GM23248 (cell line): ENCODE measurements around the gene EEA1. TPM values are rescaled to one million over a fixed set of nuclear protein-coding genes. Genes with fewer than 3 reads are reported as not detected.

Experiments
- DNase-seq: peaks from one replicate; pipeline ENCODE4 v3.0.0-alpha.2; 2015
- H2AFZ ChIP-seq: fragments of 200-600 bp; sonication (generic); 2 replicates; pipeline ENCODE4 v1.6.1; 2016; ENCODE audit warnings: antibody characterized with exemption
- H3F3A ChIP-seq: fragments of 200-600 bp; sonication (generic); 2 replicates; pipeline ENCODE4 v1.6.1; 2016; ENCODE audit warnings: mild to moderate bottlenecking, antibody characterized with exemption, mixed run types; ENCODE audit not compliant: insufficient read depth
- H3K27ac ChIP-seq: fragments of 200-600 bp; sonication (generic); 2 replicates; pipeline ENCODE4 v1.5.1; 2016; ENCODE audit warnings: mild to moderate bottlenecking
- H3K27me3 ChIP-seq: fragments of 200-600 bp; sonication (generic); replicated peaks from 2 replicates; pipeline ENCODE4 v1.6.1; 2016; ENCODE audit warnings: mild to moderate bottlenecking; ENCODE audit not compliant: insufficient read depth
- H3K36me3 ChIP-seq: fragments of 200-600 bp; sonication (generic); 2 replicates; pipeline ENCODE4 v1.6.1; 2016; ENCODE audit warnings: low read depth, mild to moderate bottlenecking
- H3K4me1 ChIP-seq: fragments of 200-600 bp; sonication (generic); 2 replicates; pipeline ENCODE4 v1.6.1; 2016; ENCODE audit warnings: mild to moderate bottlenecking; ENCODE audit not compliant: insufficient read depth
- H3K4me2 ChIP-seq: fragments of 200-600 bp; sonication (generic); one replicate; pipeline ENCODE4 v1.6.1; 2016; ENCODE audit warnings: mild to moderate bottlenecking; ENCODE audit not compliant: unreplicated experiment
- H3K4me3 ChIP-seq: fragments of 200-600 bp; sonication (generic); 2 replicates; pipeline ENCODE4 v1.5.1; 2016; ENCODE audit warnings: mild to moderate bottlenecking
- H3K79me2 ChIP-seq: fragments of 200-600 bp; sonication (generic); 2 replicates; pipeline ENCODE4 v1.6.1; 2016; ENCODE audit warnings: mild to moderate bottlenecking; ENCODE audit not compliant: insufficient read depth
- H3K9ac ChIP-seq: fragments of 200-600 bp; sonication (generic); 2 replicates; pipeline ENCODE4 v1.6.1; 2016; ENCODE audit warnings: mild to moderate bottlenecking
- H3K9me2 ChIP-seq: fragments of 200-600 bp; sonication (generic); 2 replicates; pipeline ENCODE4 v1.6.1; 2016; ENCODE audit warnings: mixed run types, mild to moderate bottlenecking, moderate library complexity; ENCODE audit not compliant: insufficient read depth
- H3K9me3 ChIP-seq: fragments of 200-600 bp; sonication (generic); one replicate; pipeline ENCODE4 v1.6.1; 2017; ENCODE audit warnings: low read depth
- H4K20me1 ChIP-seq: fragments of 200-600 bp; sonication (generic); 2 replicates; pipeline ENCODE4 v1.6.0; 2016; ENCODE audit not compliant: insufficient read depth
- EZH2 ChIP-seq: fragments of 200-600 bp; sonication (generic); IDR thresholded peaks from 2 replicates; pipeline ENCODE4 v1.6.1; 2018; ENCODE audit warnings: antibody characterized with exemption, mild to moderate bottlenecking; ENCODE audit not compliant: insufficient read depth, poor library complexity, severe bottlenecking
- EZH2phosphoT487 ChIP-seq: fragments of 200-600 bp; sonication (generic); IDR thresholded peaks from 2 replicates; pipeline ENCODE4 v1.6.1; 2018; ENCODE audit warnings: antibody characterized with exemption, moderate library complexity, mild to moderate bottlenecking, low read depth; ENCODE audit not compliant: insufficient read depth
- WGBS, 2 experiments: methylation state at CpG; one replicate each; pipeline ENCODE4 v1.1.6; 2015 to 2017; ENCODE audit warnings: low lambda C conversion rate in 2 of 2, low coverage in 1 of 2; ENCODE audit errors: missing lambda C conversion rate in 2 of 2; 5-methylcytosine and 5-hydroxymethylcytosine counted together
- in situ Hi-C: fragments of 300-500 bp; cut with MboI; formaldehyde crosslinking; loops from 2 replicates; pipeline ENCODE4 v1.15.0; 2020
- polyA plus RNA-seq: library from polyadenylated mRNA; unstranded; fragments of >200 nt; fragmentation: Nextera tagmentation; extraction: Ambion mirVana; gene quantifications from 2 replicates; pipeline ENCODE4 v1.2.1, GENCODE V29; 2016
- total RNA-seq: library from RNA; depleted of rRNA; stranded (reverse); fragments of >200 nt; shearing (Covaris generic); gene quantifications from 2 replicates; pipeline ENCODE4 v1.2.3, GENCODE V29; 2014; rRNA removed

EEA1 gene
- total RNA-seq (16.9 and 17.8 TPM in 2 replicates), polyA plus RNA-seq (55.7 and 56.4 TPM in 2 replicates)

GRCh38 chr12:92928962-92929915 is at the start of gene EEA1:
EEA1 (minus strand) TSS chr12:92929295; CDS start chr12:92929066, 229 bp downstream.
- Histone ChIP-seq H3K27me3 (no peaks in the 10 kb centered on the region), H3K9me2 (no peaks in the 10 kb centered on the region), H3K4me3 (peak within 1 kb of the TSS; percentile 83), H3K9me3 (no peaks in the 10 kb centered on the region), H3K4me1 (peaks cover 27% of the 10 kb centered on the region), H3F3A (peaks cover 42% of the 10 kb centered on the region), H3K79me2 (peaks cover 41% of the 10 kb centered on the region), H3K4me2 (peak within 1 kb of the TSS; percentile 100), H3K27ac (peak within 1 kb of the TSS; percentile 89), H2AFZ (peak within 1 kb of the TSS; percentile 84), H3K36me3 (no peaks in the 10 kb centered on the region), H3K9ac (peak within 1 kb of the TSS; percentile 95), H4K20me1 (peaks cover 4% of the 10 kb centered on the region; the same call in 1 of the 2 replicates)
- WGBS, 2 experiments, result 0 to 1% methylated on average over 62 to 95 of the region's 98 CpGs
- peak; percentile 99 for DNase-seq
- TF ChIP-seq EZH2phosphoT487 (no peak), EZH2 (no peak)
- in situ Hi-C loops, result no loop called here

DNA sequence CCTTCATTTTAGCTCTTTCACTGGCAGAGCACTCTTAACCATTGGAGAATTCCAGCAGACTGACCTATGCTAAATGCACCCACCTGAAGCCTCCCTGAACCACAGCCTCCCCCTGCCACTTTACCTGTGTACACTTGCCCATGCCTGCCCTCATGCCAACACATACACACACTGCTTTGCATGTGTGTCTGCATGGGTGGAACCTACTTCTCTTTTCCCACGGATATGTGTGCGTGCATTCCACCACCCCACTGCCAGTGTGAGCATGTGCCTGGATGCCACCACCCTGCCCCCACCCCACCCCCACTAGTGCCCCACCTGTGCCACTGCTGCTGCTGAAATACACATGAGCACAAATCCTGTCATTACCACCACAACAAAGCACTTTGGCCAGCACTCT is 49.5 kb upstream of the EEA1 start:
- Histone ChIP-seq H3K9me3 (no peaks in the 10 kb centered on the region), H3F3A (peaks cover 7% of the 10 kb centered on the region; the same call in 1 of the 2 replicates), H2AFZ (no peak overlapping the region), H3K4me1 (peaks cover 5% of the 10 kb centered on the region; the same call in 1 of the 2 replicates), H3K36me3 (no peaks in the 10 kb centered on the region), H3K4me3 (no peak overlapping the region), H3K27me3 (no peaks in the 10 kb centered on the region), H3K9ac (no peak overlapping the region), H4K20me1 (no peaks in the 10 kb centered on the region), H3K27ac (no peak overlapping the region), H3K9me2 (no peaks in the 10 kb centered on the region), H3K79me2 (no peaks in the 10 kb centered on the region), H3K4me2 (no peak overlapping the region)
- no peak for DNase-seq
- in situ Hi-C loops, result loop anchor here (25.0 kb wide), 1 partner anchor 1134 kb away; no protein-coding TSS in a partner anchor
- TF ChIP-seq EZH2phosphoT487 (no peak), EZH2 (no peak)
- 58 to 66% methylated on average over 2 of the region's 2 CpGs for WGBS, 2 experiments

GRCh38 chr12:92977326-92977725 is 48.2 kb upstream of the EEA1 start:
- TF ChIP-seq EZH2phosphoT487 (no peak), EZH2 (no peak)
- Histone ChIP-seq H3K4me2 (no peak overlapping the region), H3K9me3 (no peaks in the 10 kb centered on the region), H3K36me3 (no peaks in the 10 kb centered on the region), H2AFZ (no peak overlapping the region), H3K27me3 (no peaks in the 10 kb centered on the region), H3F3A (peaks cover 15% of the 10 kb centered on the region), H4K20me1 (no peaks in the 10 kb centered on the region), H3K4me3 (no peak overlapping the region), H3K27ac (no peak overlapping the region), H3K9me2 (no peaks in the 10 kb centered on the region), H3K79me2 (no peaks in the 10 kb centered on the region), H3K4me1 (peaks cover 12% of the 10 kb centered on the region), H3K9ac (no peak overlapping the region)
- in situ Hi-C loops, result loop anchor here (25.0 kb wide), 1 partner anchor 1135 kb away; no protein-coding TSS in a partner anchor
- 88 to 91% methylated on average over 5 of the region's 5 CpGs for WGBS, 2 experiments
- DNase-seq, result no peak

GRCh38 chr12:92974759-92975158 is 45.7 kb upstream of the EEA1 start:
- no peak overlapping the region for H2AFZ ChIP-seq
- H3K9ac ChIP-seq, result no peak overlapping the region
- no peak overlapping the region for H3K4me3 ChIP-seq
- H3K27me3 ChIP-seq, result no peaks in the 10 kb centered on the region
- no peaks in the 10 kb centered on the region for H3K79me2 ChIP-seq
- no peak overlapping the region for H3K27ac ChIP-seq
- in situ Hi-C loops, result loop anchor here (25.0 kb wide), 1 partner anchor 1138 kb away; no protein-coding TSS in a partner anchor
- TF ChIP-seq EZH2 (no peak), EZH2phosphoT487 (no peak)
- DNase-seq, result no peak
- H3K9me2 ChIP-seq, result no peaks in the 10 kb centered on the region
- no peak overlapping the region for H3K4me2 ChIP-seq
- WGBS, 2 experiments, result 82 to 94% methylated on average over 1 of the region's 1 CpG
- no peaks in the 10 kb centered on the region for H3K9me3 ChIP-seq
- H4K20me1 ChIP-seq, result no peaks in the 10 kb centered on the region
- peaks cover 35% of the 10 kb centered on the region for H3F3A ChIP-seq
- H3K4me1 ChIP-seq, result peaks cover 31% of the 10 kb centered on the region
- no peaks in the 10 kb centered on the region for H3K36me3 ChIP-seq
